WTC11 (cell line): Measurements from ENCODE around the gene GOLGA3.
"Not testable (repeated sequence)": the region's sequence is repeated elsewhere in the genome, so short reads cannot be mapped to it uniquely, and the experiment has no call there.

Experiments used
- CREB1 ChIP-seq: sonication (generic); formaldehyde crosslinking; IDR thresholded peaks from 2 replicates; pipeline ENCODE4 v1.8.0; 2023; ENCODE audit warnings: mild to moderate bottlenecking, missing genetic modification reagents
- ZNF416 ChIP-seq: fragments of 250-450 bp; sonication (Bioruptor Pico); IDR thresholded peaks from 2 replicates; pipeline ENCODE4 v1.9.0; 2021; ENCODE audit warnings: mild to moderate bottlenecking, inconsistent platforms
- TF ChIP-seq, protein P1 (sequence below): fragments of 200-600 bp; IDR thresholded peaks from 2 replicates; pipeline ENCODE4 v1.8.0; 2022; ENCODE audit warnings: antibody characterized with exemption
- TF ChIP-seq, protein P2 (sequence below): sonication (generic); formaldehyde crosslinking; IDR thresholded peaks from 2 replicates; pipeline ENCODE4 v1.8.1; 2022; ENCODE audit warnings: low read depth, missing genetic modification reagents, borderline replicate concordance

DNA sequence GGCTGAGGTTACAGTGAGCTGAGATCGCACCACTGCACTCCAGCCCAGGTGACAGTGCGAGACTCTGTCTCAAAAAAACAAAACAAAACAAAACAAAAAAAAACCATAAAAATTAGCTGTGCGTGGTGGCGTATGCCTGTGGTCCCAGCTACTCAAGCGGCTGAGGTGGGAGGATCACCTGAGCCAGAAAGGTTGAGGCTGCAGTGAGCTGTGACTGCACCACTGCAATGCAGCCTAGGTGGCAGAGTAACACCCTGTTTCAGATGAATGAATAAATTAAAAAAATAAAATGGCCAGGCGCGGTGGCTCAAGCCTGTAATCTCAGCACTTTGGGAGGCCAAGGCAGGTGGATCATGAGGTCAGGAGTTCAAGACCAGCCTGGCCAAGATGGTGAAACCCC lies 75.0 kb downstream of the GOLGA3 start:
- TF ChIP-seq, protein P1, sequence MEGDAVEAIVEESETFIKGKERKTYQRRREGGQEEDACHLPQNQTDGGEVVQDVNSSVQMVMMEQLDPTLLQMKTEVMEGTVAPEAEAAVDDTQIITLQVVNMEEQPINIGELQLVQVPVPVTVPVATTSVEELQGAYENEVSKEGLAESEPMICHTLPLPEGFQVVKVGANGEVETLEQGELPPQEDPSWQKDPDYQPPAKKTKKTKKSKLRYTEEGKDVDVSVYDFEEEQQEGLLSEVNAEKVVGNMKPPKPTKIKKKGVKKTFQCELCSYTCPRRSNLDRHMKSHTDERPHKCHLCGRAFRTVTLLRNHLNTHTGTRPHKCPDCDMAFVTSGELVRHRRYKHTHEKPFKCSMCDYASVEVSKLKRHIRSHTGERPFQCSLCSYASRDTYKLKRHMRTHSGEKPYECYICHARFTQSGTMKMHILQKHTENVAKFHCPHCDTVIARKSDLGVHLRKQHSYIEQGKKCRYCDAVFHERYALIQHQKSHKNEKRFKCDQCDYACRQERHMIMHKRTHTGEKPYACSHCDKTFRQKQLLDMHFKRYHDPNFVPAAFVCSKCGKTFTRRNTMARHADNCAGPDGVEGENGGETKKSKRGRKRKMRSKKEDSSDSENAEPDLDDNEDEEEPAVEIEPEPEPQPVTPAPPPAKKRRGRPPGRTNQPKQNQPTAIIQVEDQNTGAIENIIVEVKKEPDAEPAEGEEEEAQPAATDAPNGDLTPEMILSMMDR: not testable (repeated sequence)
- TF ChIP-seq ZNF416, CREB1: not testable (repeated sequence)
- TF ChIP-seq, protein P2, sequence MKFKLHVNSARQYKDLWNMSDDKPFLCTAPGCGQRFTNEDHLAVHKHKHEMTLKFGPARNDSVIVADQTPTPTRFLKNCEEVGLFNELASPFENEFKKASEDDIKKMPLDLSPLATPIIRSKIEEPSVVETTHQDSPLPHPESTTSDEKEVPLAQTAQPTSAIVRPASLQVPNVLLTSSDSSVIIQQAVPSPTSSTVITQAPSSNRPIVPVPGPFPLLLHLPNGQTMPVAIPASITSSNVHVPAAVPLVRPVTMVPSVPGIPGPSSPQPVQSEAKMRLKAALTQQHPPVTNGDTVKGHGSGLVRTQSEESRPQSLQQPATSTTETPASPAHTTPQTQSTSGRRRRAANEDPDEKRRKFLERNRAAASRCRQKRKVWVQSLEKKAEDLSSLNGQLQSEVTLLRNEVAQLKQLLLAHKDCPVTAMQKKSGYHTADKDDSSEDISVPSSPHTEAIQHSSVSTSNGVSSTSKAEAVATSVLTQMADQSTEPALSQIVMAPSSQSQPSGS: not testable (repeated sequence)
